Naive thymus-derived CD8-positive, alpha-beta T cell (primary cell): ENCODE measurements around the gene ALDOB. TPM values are rescaled to one million over a fixed set of nuclear protein-coding genes. Genes with fewer than 3 reads are reported as not detected.

Experiments
- ATAC-seq, 2 donors: fragments of 150-1000 bp; cut with Tn5 transposase in 1 of 2; sonication (Bioruptor Pico), chemical (Tn5 transposase) in 1 of 2; 1 replicate in 1 of 2; 2 replicates in 1 of 2; pipeline ENCODE4 v1.10.0; 2021; ENCODE audit warnings: mild to moderate bottlenecking in 2 of 2, moderate library complexity in 2 of 2
- POLR2A ChIA-PET: fragments of 350-600 bp; sonication (Branson Sonifier 250); formaldehyde crosslinking; loops from one replicate; lab custom pipeline; 2021; ENCODE audit warnings: antibody characterized with exemption; lab: Charles Lee
- DNase-seq, 10 donors: peaks; one replicate each; pipeline versions ENCODE4 v3.0.0 to v3.0.0-alpha.2; 2020 to 2022
- H3K27ac Mint-ChIP-seq, 10 donors: one replicate each; pipeline ENCODE4 v1.8.0; 2020 to 2022; ENCODE audit warnings: mild to moderate bottlenecking in 10 of 10, mixed read lengths in 10 of 10, moderate library complexity in 4 of 10, inconsistent platforms in 1 of 10
- H3K27me3 Mint-ChIP-seq, 5 donors: one replicate each; pipeline ENCODE4 v1.8.0; 2021 to 2022; ENCODE audit warnings: mixed read lengths in 5 of 5
- H3K36me3 Mint-ChIP-seq, 3 donors: one replicate each; pipeline ENCODE4 v1.8.0; 2020 to 2022; ENCODE audit warnings: mixed read lengths in 3 of 3, mild to moderate bottlenecking in 2 of 3, inconsistent platforms in 1 of 3
- H3K4me1 Mint-ChIP-seq, 4 donors: one replicate each; pipeline ENCODE4 v1.8.0; 2021 to 2022; ENCODE audit warnings: mixed read lengths in 4 of 4
- H3K4me3 Mint-ChIP-seq, 10 donors: one replicate each; pipeline ENCODE4 v1.8.0; 2020 to 2022; ENCODE audit warnings: mild to moderate bottlenecking in 10 of 10, mixed read lengths in 10 of 10, moderate library complexity in 6 of 10, inconsistent platforms in 1 of 10
- H3K9me3 Mint-ChIP-seq, 9 donors: one replicate each; pipeline ENCODE4 v1.8.0; 2020 to 2022; ENCODE audit warnings: mixed read lengths in 9 of 9, mild to moderate bottlenecking in 3 of 9, inconsistent platforms in 1 of 9, moderate library complexity in 1 of 9
- polyA plus RNA-seq, 3 donors: library from polyadenylated mRNA; unstranded; fragments of 300-500 nt; fragmentation: Illumina TruSeq; gene quantifications; one replicate each; pipeline ENCODE4 v1.2.3, GENCODE V29; 2021
- total RNA-seq, 8 experiments: library from RNA in 2 of 8; stranded (reverse) in 2 of 8; gene quantifications; one replicate each; pipeline ENCODE4 v1.2.3 and lab custom pipeline; 2021 to 2026

Gene ALDOB
- total and polyA plus RNA-seq, 5 experiments from 2014 or later, result not detected

DNA sequence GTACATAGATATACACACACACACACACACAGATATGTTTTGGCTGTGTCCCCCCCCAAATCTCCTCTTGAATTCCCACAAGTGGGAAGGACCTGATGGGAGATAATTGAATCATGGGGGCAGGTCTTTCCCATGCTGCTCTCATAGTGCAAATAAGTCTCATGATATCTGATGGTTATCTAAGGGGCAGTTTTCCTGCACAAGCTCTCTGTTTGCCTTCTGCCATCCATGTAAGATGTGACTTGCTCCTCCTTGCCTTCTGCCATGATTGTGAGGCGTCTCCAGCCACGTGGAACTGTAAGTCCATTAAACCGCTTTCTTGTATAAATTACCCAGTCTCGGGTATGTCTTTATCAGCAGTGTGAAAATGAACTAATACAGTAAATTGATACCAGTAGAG, 15.9 kb upstream of the ALDOB start:
- DNase-seq (no peak), ATAC-seq (no peak)
- POLR2A ChIA-PET, result no interaction called here
- peaks cover 5 to 14% (median 11%) of the 10 kb centered on the region in 4 donors for H3K4me1 Mint-ChIP-seq
- H3K9me3 Mint-ChIP-seq, result peaks cover 0 to 20% (median 7%) of the 10 kb centered on the region in 9 donors
- no peak overlapping the region for H3K4me3 Mint-ChIP-seq
- peaks cover 0 to 11% (median 0%) of the 10 kb centered on the region in 3 donors for H3K36me3 Mint-ChIP-seq
- peaks cover 13 to 31% (median 22%) of the 10 kb centered on the region in 5 donors for H3K27me3 Mint-ChIP-seq
- H3K27ac Mint-ChIP-seq, result no peak overlapping the region

DNA sequence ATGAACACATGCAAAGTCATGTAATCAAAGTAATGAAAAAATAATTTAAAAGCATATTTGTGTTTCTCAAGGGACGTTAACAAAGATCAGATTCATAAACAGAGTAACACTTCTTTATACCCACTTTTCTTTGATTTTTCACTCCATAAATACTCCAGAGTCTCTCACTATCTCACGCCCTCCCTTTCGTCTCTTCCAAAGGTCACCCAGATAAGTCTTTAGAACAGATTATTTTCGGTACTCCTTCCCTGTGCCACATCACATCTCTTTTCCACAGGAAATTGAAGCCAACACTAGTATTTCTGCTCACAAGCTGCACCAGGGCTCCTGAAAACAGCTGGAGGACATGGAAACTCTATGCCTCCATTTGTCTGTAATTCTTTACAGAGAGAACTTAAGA, 15.4 kb upstream of the ALDOB start:
- Mint-ChIP-seq H3K9me3 (peaks cover 0 to 20% (median 7%) of the 10 kb centered on the region in 9 donors), H3K4me3 (no peak overlapping the region), H3K27me3 (peaks cover 18 to 34% (median 28%) of the 10 kb centered on the region in 5 donors), H3K4me1 (peaks cover 5 to 14% (median 11%) of the 10 kb centered on the region in 4 donors), H3K27ac (no peak overlapping the region), H3K36me3 (peaks cover 0 to 11% (median 0%) of the 10 kb centered on the region in 3 donors)
- POLR2A ChIA-PET, result no interaction called here
- DNase-seq (no peak), ATAC-seq (no peak)

GRCh38 chr9:101449071-101449721, 13.6 kb upstream of the ALDOB start:
- ATAC-seq, result peak; percentile 98 to 99

DNA sequence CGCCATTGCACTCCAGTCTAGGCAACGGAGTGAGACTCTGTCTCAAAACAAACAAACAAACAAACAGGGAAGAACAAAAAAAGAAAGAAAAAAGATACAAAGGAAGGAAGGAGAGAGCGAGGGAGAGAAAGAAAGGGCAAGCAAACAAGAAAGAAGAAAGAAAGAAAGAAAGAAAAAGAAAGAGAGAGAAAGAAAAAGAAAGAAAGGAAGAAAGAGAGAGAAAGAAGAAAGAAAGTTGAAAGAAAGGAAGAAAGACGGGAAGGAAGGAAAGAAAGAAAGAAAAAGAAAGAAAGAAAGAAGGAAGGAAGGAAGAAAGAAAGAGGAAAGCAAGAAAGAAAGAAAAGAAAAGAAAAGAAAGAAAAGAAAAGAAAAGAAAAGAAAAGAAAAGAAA, 13.1 kb upstream of the ALDOB start:
- Mint-ChIP-seq H3K36me3 (peaks cover 0 to 11% (median 0%) of the 10 kb centered on the region in 3 donors), H3K4me3 (peak overlapping the region; percentile 64 to 88 (median 74)), H3K27ac (peak overlapping the region in 2 of 10 donors; percentile 56 to 81), H3K4me1 (peaks cover 5 to 14% (median 11%) of the 10 kb centered on the region in 4 donors), H3K9me3 (peaks cover 0 to 19% (median 7%) of the 10 kb centered on the region in 9 donors), H3K27me3 (peaks cover 31 to 53% (median 43%) of the 10 kb centered on the region in 5 donors)
- ATAC-seq, result no peak
- POLR2A ChIA-PET, result no interaction called here
- no peak for DNase-seq

More at GRCh38 chr9:101449071-101449721, 13.6 kb upstream of the ALDOB start:
- H3K36me3 Mint-ChIP-seq, result peaks cover 0 to 11% (median 0%) of the 10 kb centered on the region in 3 donors
- peaks cover 0 to 20% (median 7%) of the 10 kb centered on the region in 9 donors for H3K9me3 Mint-ChIP-seq
- peaks cover 29 to 48% (median 43%) of the 10 kb centered on the region in 5 donors for H3K27me3 Mint-ChIP-seq
- DNase-seq, result peak; percentile 25 to 72 (median 50)
- POLR2A ChIA-PET, result no interaction called here
- H3K4me1 Mint-ChIP-seq, result peaks cover 5 to 14% (median 11%) of the 10 kb centered on the region in 4 donors
- peak overlapping the region; percentile 64 to 88 (median 74) for H3K4me3 Mint-ChIP-seq
- peak overlapping the region in 2 of 10 donors; percentile 36 to 48 for H3K27ac Mint-ChIP-seq

GRCh38 chr9:101446732-101447131, 11.2 kb upstream of the ALDOB start:
- POLR2A ChIA-PET, result no interaction called here
- H3K4me1 Mint-ChIP-seq, result peaks cover 5 to 14% (median 11%) of the 10 kb centered on the region in 4 donors
- no peak for DNase-seq
- peaks cover 33 to 70% (median 54%) of the 10 kb centered on the region in 5 donors for H3K27me3 Mint-ChIP-seq
- peaks cover 0 to 4% (median 0%) of the 10 kb centered on the region in 9 donors for H3K9me3 Mint-ChIP-seq
- H3K27ac Mint-ChIP-seq, result no peak overlapping the region
- H3K4me3 Mint-ChIP-seq, result no peak overlapping the region
- peaks cover 0 to under 1% (median 0%) of the 10 kb centered on the region in 3 donors for H3K36me3 Mint-ChIP-seq
- ATAC-seq, result no peak

DNA sequence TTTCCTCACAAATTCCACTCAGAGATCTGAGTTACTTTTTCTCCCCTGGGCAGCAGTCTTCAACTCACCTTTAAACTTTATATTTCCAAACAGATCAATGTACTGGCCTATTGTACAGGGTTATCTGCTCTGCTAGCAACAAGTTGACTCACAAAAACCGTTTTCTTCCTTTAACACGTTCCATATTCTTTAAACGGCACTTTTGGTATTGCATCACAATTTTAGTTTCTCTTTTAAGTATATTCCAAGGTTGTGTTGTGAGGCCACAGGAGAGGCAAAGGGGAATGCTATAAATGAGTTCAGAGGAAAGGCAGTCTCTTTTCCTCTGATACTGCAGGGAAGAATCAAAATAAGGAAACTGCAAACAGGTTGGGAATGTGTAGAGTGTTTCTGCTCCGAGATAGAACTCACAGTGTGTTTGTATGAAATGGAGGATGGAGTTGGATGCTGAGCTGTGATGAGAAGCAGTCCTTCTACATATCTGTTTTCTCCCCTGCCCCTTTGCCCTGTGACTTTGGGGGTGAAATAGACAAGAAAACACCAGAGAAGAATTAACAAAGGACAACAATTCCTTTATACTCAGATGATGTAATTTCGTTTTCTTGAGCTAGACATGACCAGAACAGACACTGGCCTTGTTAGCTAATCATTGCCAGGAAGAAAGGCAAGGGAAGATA, 9.9 kb upstream of the ALDOB start:
- H3K27me3 Mint-ChIP-seq, result peaks cover 32 to 82% (median 56%) of the 10 kb centered on the region in 5 donors
- DNase-seq (no peak), ATAC-seq (no peak)
- no peak overlapping the region for H3K27ac Mint-ChIP-seq
- H3K36me3 Mint-ChIP-seq, result no peaks in the 10 kb centered on the region
- POLR2A ChIA-PET, result no interaction called here
- peaks cover 5 to 14% (median 11%) of the 10 kb centered on the region in 4 donors for H3K4me1 Mint-ChIP-seq
- no peaks in the 10 kb centered on the region for H3K9me3 Mint-ChIP-seq
- no peak overlapping the region for H3K4me3 Mint-ChIP-seq

DNA sequence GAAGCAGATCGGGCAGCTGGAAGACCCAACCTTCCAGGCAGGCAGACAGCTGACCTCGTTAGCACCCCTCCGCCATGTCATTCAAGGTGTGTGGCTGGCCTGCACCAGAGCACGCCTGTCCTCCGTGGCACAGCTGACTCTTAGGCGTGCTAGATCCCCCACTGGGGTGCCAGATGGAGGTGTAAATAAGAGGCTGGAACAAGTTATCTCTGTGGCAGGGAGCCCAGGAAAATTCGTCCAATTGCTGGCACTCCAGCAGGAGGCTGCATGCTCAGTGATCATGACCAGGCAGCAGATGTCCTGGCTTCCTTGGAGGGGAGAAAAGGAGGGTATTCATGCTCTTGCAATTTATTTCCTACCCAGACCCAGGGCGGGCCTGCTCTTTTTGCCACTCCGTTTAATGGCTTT, 7.8 kb upstream of the ALDOB start:
- no peak overlapping the region for H3K27ac Mint-ChIP-seq
- H3K4me1 Mint-ChIP-seq, result peaks cover 0 to 1% (median under 1%) of the 10 kb centered on the region in 4 donors
- POLR2A ChIA-PET, result no interaction called here
- no peak overlapping the region for H3K4me3 Mint-ChIP-seq
- ATAC-seq (no peak), DNase-seq (no peak)
- H3K9me3 Mint-ChIP-seq, result no peaks in the 10 kb centered on the region
- H3K27me3 Mint-ChIP-seq, result peaks cover 32 to 80% (median 54%) of the 10 kb centered on the region in 5 donors
- H3K36me3 Mint-ChIP-seq, result no peaks in the 10 kb centered on the region

GRCh38 chr9:101442736-101443135, 7.2 kb upstream of the ALDOB start:
- Mint-ChIP-seq H3K4me1 (no peaks in the 10 kb centered on the region), H3K27ac (no peak overlapping the region), H3K27me3 (peaks cover 32 to 78% (median 54%) of the 10 kb centered on the region in 5 donors), H3K4me3 (no peak overlapping the region), H3K36me3 (no peaks in the 10 kb centered on the region), H3K9me3 (no peaks in the 10 kb centered on the region)
- POLR2A ChIA-PET, result no interaction called here
- ATAC-seq (no peak), DNase-seq (no peak)

DNA sequence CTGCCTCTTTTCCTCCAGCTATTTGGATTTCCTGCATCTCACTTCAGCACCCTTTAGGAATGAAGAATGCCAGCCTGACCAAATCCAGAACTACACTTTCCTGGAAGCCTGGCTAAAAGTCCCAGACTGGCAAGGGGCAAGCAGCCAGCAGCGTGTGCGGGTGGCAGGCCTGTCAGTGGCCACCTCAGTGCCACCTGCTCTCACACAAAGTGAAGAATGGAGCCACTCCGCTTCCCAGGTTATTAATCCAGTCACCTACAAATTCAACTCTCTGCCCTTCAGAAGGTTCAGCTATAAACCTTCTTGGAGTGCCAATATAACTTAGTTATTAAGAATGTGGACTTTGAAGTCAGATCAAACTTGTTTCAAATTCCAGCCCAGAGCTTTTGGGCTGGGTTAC, 6.7 kb upstream of the ALDOB start:
- DNase-seq, result no peak
- peaks cover 36 to 82% (median 54%) of the 10 kb centered on the region in 5 donors for H3K27me3 Mint-ChIP-seq
- ATAC-seq, result no peak
- H3K4me1 Mint-ChIP-seq, result no peaks in the 10 kb centered on the region
- POLR2A ChIA-PET, result no interaction called here
- no peak overlapping the region for H3K27ac Mint-ChIP-seq
- no peak overlapping the region for H3K4me3 Mint-ChIP-seq
- no peaks in the 10 kb centered on the region for H3K36me3 Mint-ChIP-seq
- H3K9me3 Mint-ChIP-seq, result no peaks in the 10 kb centered on the region

GRCh38 chr9:101440714-101441230, 5.2 kb upstream of the ALDOB start:
- no peak for DNase-seq
- ATAC-seq, result no peak
- Mint-ChIP-seq H3K27me3 (peaks cover 33 to 84% (median 49%) of the 10 kb centered on the region in 5 donors), H3K27ac (no peak overlapping the region), H3K9me3 (no peaks in the 10 kb centered on the region), H3K4me1 (no peaks in the 10 kb centered on the region), H3K36me3 (no peaks in the 10 kb centered on the region), H3K4me3 (no peak overlapping the region)
- POLR2A ChIA-PET, result no interaction called here

DNA sequence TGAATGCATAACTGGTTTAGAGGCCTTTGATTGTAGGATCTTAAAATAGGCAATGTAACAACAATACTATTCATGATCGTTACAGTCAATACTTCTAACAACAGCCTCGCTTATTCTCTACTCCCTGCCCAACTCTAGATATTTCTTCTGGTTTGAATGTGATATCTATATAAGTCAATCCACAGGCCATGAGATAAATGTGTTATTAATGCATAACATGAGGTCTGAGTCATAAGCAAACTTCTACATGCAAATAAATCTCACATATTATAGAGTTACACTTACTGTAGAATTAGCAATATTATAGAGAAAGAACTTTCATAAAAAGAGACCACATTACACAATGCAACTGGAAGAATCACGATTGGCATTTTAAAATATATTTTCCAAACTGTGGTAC, 2.9 kb upstream of the ALDOB start:
- Mint-ChIP-seq H3K4me3 (no peak overlapping the region), H3K9me3 (no peaks in the 10 kb centered on the region), H3K4me1 (no peaks in the 10 kb centered on the region), H3K36me3 (no peaks in the 10 kb centered on the region), H3K27me3 (peaks cover 23 to 73% (median 36%) of the 10 kb centered on the region in 5 donors), H3K27ac (no peak overlapping the region)
- POLR2A ChIA-PET, result no interaction called here
- DNase-seq (no peak), ATAC-seq (no peak)

GRCh38 chr9:101437806-101438232, 2.2 kb upstream of the ALDOB start:
- no peaks in the 10 kb centered on the region for H3K36me3 Mint-ChIP-seq
- POLR2A ChIA-PET, result interaction anchor here (0.6 kb wide), 1 partner anchor 779 kb away, joined by 3 read pairs; no protein-coding TSS in a partner anchor
- no peak overlapping the region for H3K4me3 Mint-ChIP-seq
- peaks cover 18 to 68% (median 31%) of the 10 kb centered on the region in 5 donors for H3K27me3 Mint-ChIP-seq
- no peaks in the 10 kb centered on the region for H3K9me3 Mint-ChIP-seq
- DNase-seq (no peak), ATAC-seq (no peak)
- H3K4me1 Mint-ChIP-seq, result no peaks in the 10 kb centered on the region
- no peak overlapping the region for H3K27ac Mint-ChIP-seq

- ATAC-seq (no peak), DNase-seq (no peak)
- POLR2A ChIA-PET, result no interaction called here
- H3K36me3 Mint-ChIP-seq, result no peaks in the 10 kb centered on the region
- no peak overlapping the region for H3K4me3 Mint-ChIP-seq
- H3K4me1 Mint-ChIP-seq, result no peaks in the 10 kb centered on the region
- H3K27ac Mint-ChIP-seq, result no peak overlapping the region
- H3K9me3 Mint-ChIP-seq, result no peaks in the 10 kb centered on the region
- peaks cover 18 to 47% (median 24%) of the 10 kb centered on the region in 5 donors for H3K27me3 Mint-ChIP-seq
Measured at GRCh38 chr9:101434998-101435397, 576 bp downstream of the ALDOB start.
